ENCODE measurements around the gene B9D1. TPM values are rescaled to one million over a fixed set of nuclear protein-coding genes. Genes with fewer than 3 reads are reported as not detected.

The B9D1 gene
- total and polyA plus RNA-seq, 2 experiments from 2014 or later: 35.2 to 63.5 TPM

- no peak for TF ChIP-seq STAT1 (IDR thresholded peaks at IDR 0.05; ENCODE audit: unreplicated experiment)
- TF ChIP-seq EZH2 (IDR thresholded peaks at IDR 0.05; ENCODE audit: low read depth, unreplicated experiment): no peak
- TF ChIP-seq REST (IDR thresholded peaks at IDR 0.05; ENCODE audit: unreplicated experiment): no peak
- TF ChIP-seq EZH2phosphoT487 (IDR thresholded peaks at IDR 0.05; ENCODE audit: unreplicated experiment): no peak
- TF ChIP-seq, protein P1, sequence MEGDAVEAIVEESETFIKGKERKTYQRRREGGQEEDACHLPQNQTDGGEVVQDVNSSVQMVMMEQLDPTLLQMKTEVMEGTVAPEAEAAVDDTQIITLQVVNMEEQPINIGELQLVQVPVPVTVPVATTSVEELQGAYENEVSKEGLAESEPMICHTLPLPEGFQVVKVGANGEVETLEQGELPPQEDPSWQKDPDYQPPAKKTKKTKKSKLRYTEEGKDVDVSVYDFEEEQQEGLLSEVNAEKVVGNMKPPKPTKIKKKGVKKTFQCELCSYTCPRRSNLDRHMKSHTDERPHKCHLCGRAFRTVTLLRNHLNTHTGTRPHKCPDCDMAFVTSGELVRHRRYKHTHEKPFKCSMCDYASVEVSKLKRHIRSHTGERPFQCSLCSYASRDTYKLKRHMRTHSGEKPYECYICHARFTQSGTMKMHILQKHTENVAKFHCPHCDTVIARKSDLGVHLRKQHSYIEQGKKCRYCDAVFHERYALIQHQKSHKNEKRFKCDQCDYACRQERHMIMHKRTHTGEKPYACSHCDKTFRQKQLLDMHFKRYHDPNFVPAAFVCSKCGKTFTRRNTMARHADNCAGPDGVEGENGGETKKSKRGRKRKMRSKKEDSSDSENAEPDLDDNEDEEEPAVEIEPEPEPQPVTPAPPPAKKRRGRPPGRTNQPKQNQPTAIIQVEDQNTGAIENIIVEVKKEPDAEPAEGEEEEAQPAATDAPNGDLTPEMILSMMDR (conservative IDR thresholded peaks at IDR 0.05; ENCODE audit: low read depth in 2 of 2): no peak
- no peak for TF ChIP-seq ZNF114 (CRISPR knock-in tag; IDR thresholded peaks at IDR 0.05)
- no peak for TF ChIP-seq JUNB (IDR thresholded peaks at IDR 0.05; ENCODE audit: unreplicated experiment)
- TF ChIP-seq, protein P2, sequence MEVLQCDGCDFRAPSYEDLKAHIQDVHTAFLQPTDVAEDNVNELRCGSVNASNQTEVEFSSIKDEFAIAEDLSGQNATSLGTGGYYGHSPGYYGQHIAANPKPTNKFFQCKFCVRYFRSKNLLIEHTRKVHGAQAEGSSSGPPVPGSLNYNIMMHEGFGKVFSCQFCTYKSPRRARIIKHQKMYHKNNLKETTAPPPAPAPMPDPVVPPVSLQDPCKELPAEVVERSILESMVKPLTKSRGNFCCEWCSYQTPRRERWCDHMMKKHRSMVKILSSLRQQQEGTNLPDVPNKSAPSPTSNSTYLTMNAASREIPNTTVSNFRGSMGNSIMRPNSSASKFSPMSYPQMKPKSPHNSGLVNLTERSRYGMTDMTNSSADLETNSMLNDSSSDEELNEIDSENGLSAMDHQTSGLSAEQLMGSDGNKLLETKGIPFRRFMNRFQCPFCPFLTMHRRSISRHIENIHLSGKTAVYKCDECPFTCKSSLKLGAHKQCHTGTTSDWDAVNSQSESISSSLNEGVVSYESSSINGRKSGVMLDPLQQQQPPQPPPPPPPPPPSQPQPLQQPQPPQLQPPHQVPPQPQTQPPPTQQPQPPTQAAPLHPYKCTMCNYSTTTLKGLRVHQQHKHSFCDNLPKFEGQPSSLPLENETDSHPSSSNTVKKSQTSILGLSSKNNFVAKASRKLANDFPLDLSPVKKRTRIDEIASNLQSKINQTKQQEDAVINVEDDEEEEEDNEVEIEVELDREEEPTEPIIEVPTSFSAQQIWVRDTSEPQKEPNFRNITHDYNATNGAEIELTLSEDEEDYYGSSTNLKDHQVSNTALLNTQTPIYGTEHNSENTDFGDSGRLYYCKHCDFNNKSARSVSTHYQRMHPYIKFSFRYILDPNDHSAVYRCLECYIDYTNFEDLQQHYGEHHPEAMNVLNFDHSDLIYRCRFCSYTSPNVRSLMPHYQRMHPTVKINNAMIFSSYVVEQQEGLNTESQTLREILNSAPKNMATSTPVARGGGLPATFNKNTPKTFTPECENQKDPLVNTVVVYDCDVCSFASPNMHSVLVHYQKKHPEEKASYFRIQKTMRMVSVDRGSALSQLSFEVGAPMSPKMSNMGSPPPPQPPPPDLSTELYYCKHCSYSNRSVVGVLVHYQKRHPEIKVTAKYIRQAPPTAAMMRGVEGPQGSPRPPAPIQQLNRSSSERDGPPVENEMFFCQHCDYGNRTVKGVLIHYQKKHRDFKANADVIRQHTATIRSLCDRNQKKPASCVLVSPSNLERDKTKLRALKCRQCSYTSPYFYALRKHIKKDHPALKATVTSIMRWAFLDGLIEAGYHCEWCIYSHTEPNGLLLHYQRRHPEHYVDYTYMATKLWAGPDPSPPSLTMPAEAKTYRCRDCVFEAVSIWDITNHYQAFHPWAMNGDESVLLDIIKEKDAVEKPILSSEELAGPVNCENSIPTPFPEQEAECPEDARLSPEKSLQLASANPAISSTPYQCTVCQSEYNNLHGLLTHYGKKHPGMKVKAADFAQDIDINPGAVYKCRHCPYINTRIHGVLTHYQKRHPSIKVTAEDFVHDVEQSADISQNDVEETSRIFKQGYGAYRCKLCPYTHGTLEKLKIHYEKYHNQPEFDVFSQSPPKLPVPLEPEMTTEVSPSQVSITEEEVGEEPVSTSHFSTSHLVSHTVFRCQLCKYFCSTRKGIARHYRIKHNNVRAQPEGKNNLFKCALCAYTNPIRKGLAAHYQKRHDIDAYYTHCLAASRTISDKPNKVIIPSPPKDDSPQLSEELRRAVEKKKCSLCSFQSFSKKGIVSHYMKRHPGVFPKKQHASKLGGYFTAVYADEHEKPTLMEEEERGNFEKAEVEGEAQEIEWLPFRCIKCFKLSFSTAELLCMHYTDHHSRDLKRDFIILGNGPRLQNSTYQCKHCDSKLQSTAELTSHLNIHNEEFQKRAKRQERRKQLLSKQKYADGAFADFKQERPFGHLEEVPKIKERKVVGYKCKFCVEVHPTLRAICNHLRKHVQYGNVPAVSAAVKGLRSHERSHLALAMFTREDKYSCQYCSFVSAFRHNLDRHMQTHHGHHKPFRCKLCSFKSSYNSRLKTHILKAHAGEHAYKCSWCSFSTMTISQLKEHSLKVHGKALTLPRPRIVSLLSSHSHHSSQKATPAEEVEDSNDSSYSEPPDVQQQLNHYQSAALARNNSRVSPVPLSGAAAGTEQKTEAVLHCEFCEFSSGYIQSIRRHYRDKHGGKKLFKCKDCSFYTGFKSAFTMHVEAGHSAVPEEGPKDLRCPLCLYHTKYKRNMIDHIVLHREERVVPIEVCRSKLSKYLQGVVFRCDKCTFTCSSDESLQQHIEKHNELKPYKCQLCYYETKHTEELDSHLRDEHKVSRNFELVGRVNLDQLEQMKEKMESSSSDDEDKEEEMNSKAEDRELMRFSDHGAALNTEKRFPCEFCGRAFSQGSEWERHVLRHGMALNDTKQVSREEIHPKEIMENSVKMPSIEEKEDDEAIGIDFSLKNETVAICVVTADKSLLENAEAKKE (CRISPR knock-in tag; IDR thresholded peaks at IDR 0.05): no peak
- no peak for TF ChIP-seq NANOG (IDR thresholded peaks at IDR 0.05; ENCODE audit: borderline replicate concordance)
- TF ChIP-seq ZNF331 (CRISPR knock-in tag; IDR thresholded peaks at IDR 0.05; ENCODE audit: low read depth): no peak
- TF ChIP-seq CREB1 (CRISPR knock-in tag; IDR thresholded peaks at IDR 0.05; ENCODE audit: low read depth): no peak
- no peak for TF ChIP-seq ETS1 (IDR thresholded peaks at IDR 0.05)
- no peak for TF ChIP-seq POLR2AphosphoS5 (IDR thresholded peaks at IDR 0.05; ENCODE audit: low read depth)
- Histone ChIP-seq H3F3A (replicated peaks; ENCODE audit: low read depth) (no peaks in the 10 kb centered on the region; the same call in 1 of the 2 replicates), H3K36me3 (ENCODE audit: insufficient read depth) (no peaks in the 10 kb centered on the region), H3K4me2 (no peak overlapping the region), H3K79me2 (replicated peaks; ENCODE audit: insufficient read depth) (no peaks in the 10 kb centered on the region), H3K27me3 (ENCODE audit: insufficient read depth) (no peaks in the 10 kb centered on the region), H2AFZ (no peak overlapping the region), H3K9me2 (ENCODE audit: insufficient read depth) (no peaks in the 10 kb centered on the region), H3K27ac (ENCODE audit: low read depth) (no peak overlapping the region; the same call in 1 of the 2 replicates), H3K4me3 (no peak overlapping the region), H4K20me1 (replicated peaks; ENCODE audit: insufficient read depth) (no peaks in the 10 kb centered on the region), H3K4me1 (ENCODE audit: insufficient read depth) (peaks cover 27% of the 10 kb centered on the region)
- peaks cover 17% of the 10 kb centered on the region for H3K27me3 Mint-ChIP-seq (ENCODE audit: insufficient read depth, low read depth, poor library complexity)
- no peaks in the 10 kb centered on the region for H3K9me3 Mint-ChIP-seq
- H3K4me3 Mint-ChIP-seq: no peak overlapping the region; the same call in 2 of the 3 replicates
- peaks cover 5% of the 10 kb centered on the region; the same call in 2 of the 3 replicates for H3K36me3 Mint-ChIP-seq (ENCODE audit: low read depth)
- peak overlapping the region; percentile 12; the same call in 1 of the 2 replicates for H3K27ac Mint-ChIP-seq
- H3K4me1 Mint-ChIP-seq: peaks cover 41% of the 10 kb centered on the region
- DNase-seq (ENCODE audit: low spot score) (peak; percentile 33), ATAC-seq (no peak)
Observed at GRCh38 chr17:19341641-19342610, 20.6 kb downstream of the B9D1 start.
